Measurements from ENCODE around the gene ANXA8.

The ANXA8 gene

GRCh38 chr10:47445720-47446119 lies 38.2 kb downstream of the ANXA8 start:
- DNase-seq: no peak

- no peak for DNase-seq
Observed at GRCh38 chr10:47444047-47444446, 39.9 kb downstream of the ANXA8 start.

GRCh38 chr10:47443145-47443544 lies 40.8 kb downstream of the ANXA8 start:
- no peak for DNase-seq

- DNase-seq: no peak
Observed at GRCh38 chr10:47442351-47442750, 41.6 kb downstream of the ANXA8 start.

GRCh38 chr10:47441938-47442337 lies 42.0 kb downstream of the ANXA8 start:
- no peak for DNase-seq

- DNase-seq: no peak
Observed at GRCh38 chr10:47440207-47440606, 43.7 kb downstream of the ANXA8 start.

GRCh38 chr10:47438857-47439474 lies 44.9 kb downstream of the ANXA8 start:
- DNase-seq: no peak

GRCh38 chr10:47435081-47435480 lies 48.8 kb downstream of the ANXA8 start:
- no peak for DNase-seq

- no peak for DNase-seq
Observed at GRCh38 chr10:47425813-47426419, 58.0 kb downstream of the ANXA8 start.

- DNase-seq: no peak
Observed at GRCh38 chr10:47424231-47424630, 59.7 kb downstream of the ANXA8 start.

- no peak for DNase-seq
Observed at GRCh38 chr10:47423476-47423875, 60.4 kb downstream of the ANXA8 start.

- no peak for DNase-seq
Observed at GRCh38 chr10:47421057-47421952, 62.6 kb downstream of the ANXA8 start.

- no peak for DNase-seq
Observed at GRCh38 chr10:47420305-47421056, 63.4 kb downstream of the ANXA8 start.

GRCh38 chr10:47419421-47419820 lies 64.5 kb downstream of the ANXA8 start:
- DNase-seq: no peak

- DNase-seq: no peak
Observed at GRCh38 chr10:47418966-47419365, 64.9 kb downstream of the ANXA8 start.

GRCh38 chr10:47418321-47418720 lies 65.6 kb downstream of the ANXA8 start:
- DNase-seq: no peak
